Smooth muscle cell (in vitro differentiated cells): Measurements from ENCODE around the gene IRF7. TPM values are rescaled to one million over a fixed set of nuclear protein-coding genes. Genes with fewer than 3 reads are reported as not detected.

Experiments used
- DNase-seq: peaks from one replicate; lab custom pipeline; 2025; ENCODE audit not compliant: unreplicated experiment; lab: John Stamatoyannopoulos, UW
- H2AFZ ChIP-seq: fragments of 200-600 bp; sonication (generic); 2 replicates; pipeline ENCODE4 v1.6.0; 2016; ENCODE audit warnings: antibody characterized with exemption, low read depth, mild to moderate bottlenecking
- H3F3A ChIP-seq: fragments of 200-600 bp; sonication (generic); 2 replicates; pipeline ENCODE4 v1.6.0; 2017; ENCODE audit warnings: antibody characterized with exemption, low read depth
- H3K27ac ChIP-seq: fragments of 200-600 bp; sonication (generic); 2 replicates; pipeline ENCODE4 v1.5.1; 2016; ENCODE audit warnings: low read depth, mild to moderate bottlenecking
- H3K27me3 ChIP-seq: fragments of 200-600 bp; sonication (generic); 2 replicates; pipeline ENCODE4 v1.6.1; 2016; ENCODE audit warnings: low read depth, mild to moderate bottlenecking
- H3K36me3 ChIP-seq: fragments of 200-600 bp; sonication (generic); 2 replicates; pipeline ENCODE4 v1.5.1; 2016; ENCODE audit warnings: low read depth
- H3K4me1 ChIP-seq: fragments of 200-600 bp; sonication (generic); 2 replicates; pipeline ENCODE4 v1.5.1; 2016; ENCODE audit warnings: low read depth
- H3K4me2 ChIP-seq: fragments of 200-600 bp; sonication (generic); 2 replicates; pipeline ENCODE4 v1.6.0; 2016; ENCODE audit warnings: mild to moderate bottlenecking
- H3K4me3 ChIP-seq: fragments of 200-600 bp; sonication (generic); 2 replicates; pipeline ENCODE4 v1.5.1; 2016; ENCODE audit warnings: mild to moderate bottlenecking
- H3K79me2 ChIP-seq: fragments of 200-600 bp; sonication (generic); 2 replicates; pipeline ENCODE4 v1.6.0; 2016; ENCODE audit warnings: low read depth, mild to moderate bottlenecking
- H3K9ac ChIP-seq: fragments of 200-600 bp; sonication (generic); 2 replicates; pipeline ENCODE4 v1.6.0; 2016; ENCODE audit warnings: low read depth
- H3K9me3 ChIP-seq: fragments of 200-600 bp; sonication (generic); replicated peaks from 2 replicates; pipeline ENCODE4 v1.5.1; 2016; ENCODE audit warnings: low read depth
- H4K20me1 ChIP-seq: fragments of 200-600 bp; sonication (generic); 2 replicates; pipeline ENCODE4 v1.6.0; 2016; ENCODE audit warnings: low read depth
- WGBS: methylation state at CpG from one replicate; pipeline ENCODE4 v1.1.7; 2016; ENCODE audit warnings: low lambda C conversion rate; 5-methylcytosine and 5-hydroxymethylcytosine counted together
- polyA plus RNA-seq: library from polyadenylated mRNA; unstranded; fragments of >200 nt; fragmentation: Nextera tagmentation; extraction: Ambion mirVana; gene quantifications from 2 replicates; pipeline ENCODE4 v1.2.1, GENCODE V29; 2016
- total RNA-seq: library from RNA; depleted of rRNA; stranded (reverse); fragments of >200 nt; gene quantifications from 2 replicates; pipeline ENCODE4 v1.2.3, GENCODE V29; 2014
- TF ChIP-seq, protein P1 (sequence below): fragments of 200-600 bp; sonication (generic); IDR thresholded peaks from 2 replicates; pipeline ENCODE4 v1.5.1; 2017; ENCODE audit warnings: borderline replicate concordance, mild to moderate bottlenecking, antibody characterized with exemption; ENCODE audit not compliant: insufficient read depth, poor library complexity, severe bottlenecking

IRF7 gene
- total and polyA plus RNA-seq, 2 experiments from 2014 or later, result 7.1 to 14.3 TPM

DNA sequence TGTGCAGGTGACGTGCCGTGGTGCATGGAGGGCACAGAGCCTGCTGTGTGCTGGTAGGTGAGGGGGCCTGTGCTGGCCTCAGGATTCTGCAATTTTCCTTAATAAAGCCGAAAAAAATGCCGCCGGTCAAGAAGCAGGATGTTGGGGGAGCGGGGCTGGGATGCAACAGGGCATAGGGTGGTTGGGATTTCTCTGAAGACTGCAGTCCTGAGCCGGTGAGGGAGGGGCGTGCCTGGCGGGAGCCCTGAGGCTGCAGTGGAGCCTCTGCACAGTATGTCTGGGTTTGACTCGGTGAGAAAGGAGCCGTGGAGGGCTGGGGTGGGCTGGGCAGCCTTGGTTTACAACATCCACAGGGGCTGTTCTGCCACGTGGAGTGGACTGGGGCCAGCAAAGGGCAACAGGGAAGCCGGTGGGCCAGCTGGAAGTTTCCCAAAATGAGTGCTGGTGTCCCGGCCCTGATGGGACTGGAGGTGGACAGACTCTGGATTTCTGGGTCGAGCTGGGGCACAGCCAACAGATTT lies 7.7 kb upstream of the IRF7 start:
- H3K9ac ChIP-seq, result no peak overlapping the region
- H3K79me2 ChIP-seq, result no peaks in the 10 kb centered on the region
- H3K36me3 ChIP-seq, result no peaks in the 10 kb centered on the region
- H3K4me3 ChIP-seq, result no peak overlapping the region
- TF ChIP-seq, protein P1, sequence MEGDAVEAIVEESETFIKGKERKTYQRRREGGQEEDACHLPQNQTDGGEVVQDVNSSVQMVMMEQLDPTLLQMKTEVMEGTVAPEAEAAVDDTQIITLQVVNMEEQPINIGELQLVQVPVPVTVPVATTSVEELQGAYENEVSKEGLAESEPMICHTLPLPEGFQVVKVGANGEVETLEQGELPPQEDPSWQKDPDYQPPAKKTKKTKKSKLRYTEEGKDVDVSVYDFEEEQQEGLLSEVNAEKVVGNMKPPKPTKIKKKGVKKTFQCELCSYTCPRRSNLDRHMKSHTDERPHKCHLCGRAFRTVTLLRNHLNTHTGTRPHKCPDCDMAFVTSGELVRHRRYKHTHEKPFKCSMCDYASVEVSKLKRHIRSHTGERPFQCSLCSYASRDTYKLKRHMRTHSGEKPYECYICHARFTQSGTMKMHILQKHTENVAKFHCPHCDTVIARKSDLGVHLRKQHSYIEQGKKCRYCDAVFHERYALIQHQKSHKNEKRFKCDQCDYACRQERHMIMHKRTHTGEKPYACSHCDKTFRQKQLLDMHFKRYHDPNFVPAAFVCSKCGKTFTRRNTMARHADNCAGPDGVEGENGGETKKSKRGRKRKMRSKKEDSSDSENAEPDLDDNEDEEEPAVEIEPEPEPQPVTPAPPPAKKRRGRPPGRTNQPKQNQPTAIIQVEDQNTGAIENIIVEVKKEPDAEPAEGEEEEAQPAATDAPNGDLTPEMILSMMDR, result no peak
- no peak overlapping the region for H2AFZ ChIP-seq
- H3K9me3 ChIP-seq, result no peaks in the 10 kb centered on the region
- no peak for DNase-seq
- H3K27me3 ChIP-seq, result no peaks in the 10 kb centered on the region
- H3K27ac ChIP-seq, result no peak overlapping the region
- peaks cover 9% of the 10 kb centered on the region for H3F3A ChIP-seq
- WGBS, result 84% methylated on average over 14 of the region's 15 CpGs
- peaks cover 51% of the 10 kb centered on the region for H4K20me1 ChIP-seq
- no peaks in the 10 kb centered on the region for H3K4me1 ChIP-seq
- no peak overlapping the region for H3K4me2 ChIP-seq

DNA sequence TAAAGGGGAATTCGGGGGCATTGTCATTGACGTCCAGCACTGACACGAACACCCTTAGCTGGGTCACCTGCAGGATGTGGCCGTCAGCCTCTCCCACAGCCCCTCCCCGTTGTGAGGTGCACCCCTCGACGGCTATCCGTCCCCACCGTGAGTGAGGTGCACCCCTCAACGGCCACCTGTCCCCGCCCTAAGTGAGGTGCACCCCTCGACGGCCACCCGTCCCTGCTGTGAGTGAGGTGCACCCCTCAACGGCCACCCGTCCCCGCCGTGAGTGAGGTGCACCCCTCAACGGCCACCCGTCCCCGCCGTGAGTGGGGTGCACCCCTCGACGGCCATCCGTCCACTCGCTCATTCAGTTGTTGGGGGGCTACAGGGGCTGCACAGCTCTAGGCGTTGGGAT lies 6.1 kb upstream of the IRF7 start:
- 95% methylated on average over 21 of the region's 27 CpGs for WGBS

GRCh38 chr11:620935-621814 lies 5.4 kb upstream of the IRF7 start:
- Histone ChIP-seq H3K27me3 (no peaks in the 10 kb centered on the region), H3K79me2 (no peaks in the 10 kb centered on the region), H3K36me3 (no peaks in the 10 kb centered on the region), H3K27ac (no peak overlapping the region), H3K4me1 (peaks cover 1% of the 10 kb centered on the region), H3K9ac (no peak overlapping the region), H3K9me3 (no peaks in the 10 kb centered on the region), H3K4me3 (no peak overlapping the region), H4K20me1 (peaks cover 40% of the 10 kb centered on the region), H3K4me2 (no peak overlapping the region), H2AFZ (no peak overlapping the region), H3F3A (no peaks in the 10 kb centered on the region)
- 90% methylated on average over 28 of the region's 45 CpGs for WGBS
- TF ChIP-seq, protein P1, result no peak
- no peak for DNase-seq

More for the DNA sequence above, 6.1 kb upstream of the IRF7 start:
- no peaks in the 10 kb centered on the region for H3K36me3 ChIP-seq
- no peaks in the 10 kb centered on the region for H3K9me3 ChIP-seq
- no peaks in the 10 kb centered on the region for H3K4me1 ChIP-seq
- TF ChIP-seq, protein P1, result no peak
- no peaks in the 10 kb centered on the region for H3F3A ChIP-seq
- no peaks in the 10 kb centered on the region for H3K27me3 ChIP-seq
- H2AFZ ChIP-seq, result no peak overlapping the region
- no peak for DNase-seq
- H3K9ac ChIP-seq, result no peak overlapping the region
- no peak overlapping the region for H3K4me2 ChIP-seq
- H3K27ac ChIP-seq, result no peak overlapping the region
- H4K20me1 ChIP-seq, result peaks cover 45% of the 10 kb centered on the region
- no peak overlapping the region for H3K4me3 ChIP-seq
- no peaks in the 10 kb centered on the region for H3K79me2 ChIP-seq
